Activated CD4-positive, alpha-beta T cell treated with anti-CD3 and anti-CD28 coated beads, Interleukin-2, amount 50 U/mL, for 24 hours (primary cell): ENCODE results near the gene PCDHGA11.
"Not testable (repeated sequence)": the region's sequence is repeated elsewhere in the genome, so short reads cannot be mapped to it uniquely, and the experiment has no call there.

Experiments used
- DNase-seq, 2 donors: peaks; one replicate each; pipeline ENCODE4 v3.0.0-alpha.2; 2020; ENCODE audit warnings: low read depth in 1 of 2, low spot score in 1 of 2

PCDHGA11 gene

GRCh38 chr5:141420855-141421488 lies at the start of gene PCDHGA11:
TSS of gene PCDHGA11 (plus strand) at chr5:141421051. CDS start at chr5:141421228, 177 bp downstream.
- DNase-seq: peak in 1 of 2 donors; percentile 40

GRCh38 chr5:141371572-141372475 lies 49.0 kb upstream of the PCDHGA11 start:
- DNase-seq: no peak

GRCh38 chr5:141373673-141374317 lies 47.1 kb upstream of the PCDHGA11 start, which contains the start of gene PCDHGA6:
TSS of gene PCDHGA6 (plus strand) at chr5:141373891. CDS start at chr5:141374084, 193 bp downstream.
- no peak for DNase-seq

- DNase-seq: no peak
These were observed 46.2 kb upstream of the PCDHGA11 start for GRCh38 chr5:141374627-141375026.

GRCh38 chr5:141375444-141376155 lies 45.3 kb upstream of the PCDHGA11 start:
- DNase-seq: not testable (repeated sequence)

GRCh38 chr5:141382469-141383294 lies 38.2 kb upstream of the PCDHGA11 start, which contains the start of gene PCDHGA7:
TSS of gene PCDHGA7 (plus strand) at chr5:141382742. CDS start at chr5:141382900, 158 bp downstream.
- no peak for DNase-seq

GRCh38 chr5:141383345-141383744 lies 37.5 kb upstream of the PCDHGA11 start:
- no peak for DNase-seq

- no peak for DNase-seq
These were observed 36.2 kb upstream of the PCDHGA11 start for GRCh38 chr5:141384471-141385267.

GRCh38 chr5:141387557-141388311 lies 33.1 kb upstream of the PCDHGA11 start, which contains the start of gene PCDHGB4:
TSS of gene PCDHGB4 (plus strand) at chr5:141387698. CDS start at chr5:141387885, 187 bp downstream.
- DNase-seq: not testable (repeated sequence)

- no peak for DNase-seq
These were observed 32.2 kb upstream of the PCDHGA11 start for GRCh38 chr5:141388661-141389060.

- no peak for DNase-seq
These were observed 31.5 kb upstream of the PCDHGA11 start for GRCh38 chr5:141389153-141390042.

GRCh38 chr5:141392429-141393198 lies 28.2 kb upstream of the PCDHGA11 start, which contains the start of gene PCDHGA8:
TSS of gene PCDHGA8 (plus strand) at chr5:141392633. CDS start at chr5:141392814, 181 bp downstream.
- DNase-seq: no peak

- DNase-seq: no peak
These were observed 27.6 kb upstream of the PCDHGA11 start for GRCh38 chr5:141393267-141393666.

- not testable (repeated sequence) for DNase-seq
These were observed 26.3 kb upstream of the PCDHGA11 start for GRCh38 chr5:141394401-141395187.

- DNase-seq: not testable (repeated sequence)
These were observed 22.9 kb upstream of the PCDHGA11 start, which contains the start of gene PCDHGB5 for GRCh38 chr5:141397756-141398551. TSS of gene PCDHGB5 (plus strand) at chr5:141397947. CDS start at chr5:141398128, 181 bp downstream.
